Measurements from ENCODE around the gene CDKN1C.

CDKN1C gene

DNA sequence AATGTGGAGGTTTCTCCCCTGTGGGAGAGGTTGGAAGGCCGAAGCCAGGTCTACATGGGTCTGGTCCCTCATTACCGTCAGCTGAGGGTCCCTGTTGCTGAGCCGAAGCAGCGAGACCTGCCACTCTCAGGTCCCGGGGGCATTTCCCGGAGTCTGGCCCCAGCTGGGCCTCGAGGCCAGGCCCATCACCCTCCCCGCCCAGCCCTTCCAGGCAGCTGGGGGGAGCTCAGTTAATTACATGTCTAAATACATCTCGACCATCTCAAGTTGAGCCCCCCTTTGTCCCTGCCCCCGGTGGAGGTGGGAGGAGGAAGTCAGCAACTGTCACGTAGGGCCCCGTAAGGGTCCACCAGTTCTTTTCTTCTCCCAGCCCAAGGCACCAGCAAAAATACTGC is 3.6 kb downstream of the CDKN1C start:
- TF ChIP-seq, protein P1, sequence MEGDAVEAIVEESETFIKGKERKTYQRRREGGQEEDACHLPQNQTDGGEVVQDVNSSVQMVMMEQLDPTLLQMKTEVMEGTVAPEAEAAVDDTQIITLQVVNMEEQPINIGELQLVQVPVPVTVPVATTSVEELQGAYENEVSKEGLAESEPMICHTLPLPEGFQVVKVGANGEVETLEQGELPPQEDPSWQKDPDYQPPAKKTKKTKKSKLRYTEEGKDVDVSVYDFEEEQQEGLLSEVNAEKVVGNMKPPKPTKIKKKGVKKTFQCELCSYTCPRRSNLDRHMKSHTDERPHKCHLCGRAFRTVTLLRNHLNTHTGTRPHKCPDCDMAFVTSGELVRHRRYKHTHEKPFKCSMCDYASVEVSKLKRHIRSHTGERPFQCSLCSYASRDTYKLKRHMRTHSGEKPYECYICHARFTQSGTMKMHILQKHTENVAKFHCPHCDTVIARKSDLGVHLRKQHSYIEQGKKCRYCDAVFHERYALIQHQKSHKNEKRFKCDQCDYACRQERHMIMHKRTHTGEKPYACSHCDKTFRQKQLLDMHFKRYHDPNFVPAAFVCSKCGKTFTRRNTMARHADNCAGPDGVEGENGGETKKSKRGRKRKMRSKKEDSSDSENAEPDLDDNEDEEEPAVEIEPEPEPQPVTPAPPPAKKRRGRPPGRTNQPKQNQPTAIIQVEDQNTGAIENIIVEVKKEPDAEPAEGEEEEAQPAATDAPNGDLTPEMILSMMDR (IDR thresholded peaks at IDR 0.05; ENCODE audit: low read depth, low read length, missing control alignments), result no peak
- DNase-seq, result no peak
- Histone ChIP-seq H3K36me3 (replicated peaks) (no peaks in the 10 kb centered on the region), H3K27ac (no peak overlapping the region), H3K27me3 (replicated peaks) (peaks cover 7% of the 10 kb centered on the region), H3K4me3 (ENCODE audit: low read depth, low read length) (no peak overlapping the region)
- in situ Hi-C loops (cut with HindIII; ENCODE audit: low pct_ligation_motif_present, low sequenced_read_pairs), result no loop called here

DNA sequence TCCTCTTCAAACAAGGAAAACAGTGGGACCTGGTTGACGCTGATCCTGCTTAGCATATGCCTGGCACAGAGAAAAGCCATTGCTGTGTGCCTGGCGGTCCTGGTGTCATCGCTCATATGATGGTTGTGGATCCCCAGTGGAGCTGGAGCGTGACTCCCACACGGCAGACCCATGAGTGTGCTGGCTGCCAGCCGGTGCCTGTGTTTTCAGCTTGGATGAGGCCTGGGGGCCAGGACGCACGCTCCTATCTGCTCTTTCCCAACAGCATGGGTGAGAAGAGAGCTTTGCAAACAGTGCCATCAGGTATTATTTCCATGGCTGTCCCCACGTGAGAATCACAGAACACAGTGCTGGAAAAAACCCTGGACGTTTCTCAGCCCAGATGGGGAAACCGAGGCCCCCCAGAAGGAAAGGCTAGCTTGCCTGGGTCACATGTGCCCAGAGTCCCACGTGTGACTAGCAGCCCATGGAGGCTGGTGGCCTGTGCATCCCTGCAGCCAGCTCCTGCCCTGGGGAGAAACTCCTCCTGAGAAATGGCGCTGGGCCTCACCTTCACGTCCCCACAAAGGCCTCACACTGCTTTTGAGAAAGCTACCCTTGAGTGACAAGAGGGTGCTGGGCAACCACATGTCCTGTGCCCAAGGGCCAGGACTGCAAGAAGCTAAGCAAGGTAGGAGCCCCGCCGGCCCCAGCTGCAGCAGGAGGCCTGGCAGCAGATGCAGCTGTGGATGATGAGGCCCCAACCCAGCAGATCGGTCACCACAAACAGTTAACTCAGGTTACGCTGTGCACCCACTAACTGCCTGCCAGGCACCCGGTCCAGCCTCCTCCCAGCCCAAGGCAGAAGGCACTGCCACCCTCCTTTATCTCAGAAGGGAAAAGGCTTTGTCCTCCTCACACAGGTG is 4.2 kb downstream of the CDKN1C start:
- in situ Hi-C loops (cut with HindIII; ENCODE audit: low pct_ligation_motif_present, low sequenced_read_pairs), result no loop called here
- H3K36me3 ChIP-seq (replicated peaks), result no peaks in the 10 kb centered on the region
- TF ChIP-seq, protein P1 (IDR thresholded peaks at IDR 0.05; ENCODE audit: low read depth, low read length, missing control alignments), result no peak
- H3K27me3 ChIP-seq (replicated peaks), result peaks cover 7% of the 10 kb centered on the region
- no peak overlapping the region for H3K4me3 ChIP-seq (ENCODE audit: low read depth, low read length)
- DNase-seq, result no peak
- H3K27ac ChIP-seq, result no peak overlapping the region

DNA sequence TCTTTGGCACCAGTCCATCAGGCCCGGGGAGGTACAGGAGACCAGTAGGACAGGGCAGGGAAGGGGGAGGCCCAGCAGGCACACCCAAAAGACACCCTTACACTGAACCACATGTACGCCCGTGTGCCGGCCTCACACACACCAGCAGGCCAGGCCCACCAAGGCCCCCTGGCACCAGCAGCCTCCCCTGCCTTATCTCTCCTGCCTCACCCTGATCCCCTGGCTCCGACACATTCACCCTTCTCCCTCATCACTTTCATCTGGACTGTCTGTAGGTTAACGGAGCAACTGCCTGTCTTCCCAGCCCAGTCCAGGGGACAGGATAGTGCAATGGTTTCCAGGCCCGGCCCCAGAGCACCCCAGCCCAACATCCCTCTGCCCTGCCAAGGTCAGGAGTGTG is 4.9 kb downstream of the CDKN1C start:
- Histone ChIP-seq H3K27ac (no peak overlapping the region), H3K36me3 (replicated peaks) (no peaks in the 10 kb centered on the region), H3K4me3 (ENCODE audit: low read depth, low read length) (no peak overlapping the region), H3K27me3 (replicated peaks) (peaks cover 7% of the 10 kb centered on the region)
- in situ Hi-C loops (cut with HindIII; ENCODE audit: low pct_ligation_motif_present, low sequenced_read_pairs), result no loop called here
- DNase-seq, result no peak
- TF ChIP-seq, protein P1 (IDR thresholded peaks at IDR 0.05; ENCODE audit: low read depth, low read length, missing control alignments), result no peak

DNA sequence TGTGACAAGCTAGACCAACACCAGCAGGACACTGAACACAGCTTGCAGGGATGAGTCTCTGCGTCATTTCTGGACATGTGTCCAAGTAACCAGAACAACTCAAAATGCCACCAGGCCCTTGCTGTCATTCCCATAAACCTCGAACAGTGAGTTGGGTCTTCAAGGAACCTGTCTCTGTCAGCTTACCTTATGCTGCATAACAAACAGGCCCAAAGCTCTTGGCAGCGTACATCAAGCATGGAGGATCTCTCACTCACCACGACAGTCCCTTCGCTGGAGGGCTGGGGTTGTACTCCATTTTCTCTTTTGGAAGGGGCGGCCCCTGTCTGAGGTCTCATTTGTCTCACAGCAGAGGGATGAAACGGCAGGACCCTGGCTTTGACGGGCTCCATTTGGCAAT is 6.8 kb downstream of the CDKN1C start:
- DNase-seq, result no peak
- Histone ChIP-seq H3K4me3 (ENCODE audit: low read depth, low read length) (no peak overlapping the region), H3K27me3 (replicated peaks) (peaks cover 2% of the 10 kb centered on the region), H3K27ac (no peak overlapping the region), H3K36me3 (replicated peaks) (no peaks in the 10 kb centered on the region)
- in situ Hi-C loops (cut with HindIII; ENCODE audit: low pct_ligation_motif_present, low sequenced_read_pairs), result no loop called here
- TF ChIP-seq, protein P1 (IDR thresholded peaks at IDR 0.05; ENCODE audit: low read depth, low read length, missing control alignments), result no peak

DNA sequence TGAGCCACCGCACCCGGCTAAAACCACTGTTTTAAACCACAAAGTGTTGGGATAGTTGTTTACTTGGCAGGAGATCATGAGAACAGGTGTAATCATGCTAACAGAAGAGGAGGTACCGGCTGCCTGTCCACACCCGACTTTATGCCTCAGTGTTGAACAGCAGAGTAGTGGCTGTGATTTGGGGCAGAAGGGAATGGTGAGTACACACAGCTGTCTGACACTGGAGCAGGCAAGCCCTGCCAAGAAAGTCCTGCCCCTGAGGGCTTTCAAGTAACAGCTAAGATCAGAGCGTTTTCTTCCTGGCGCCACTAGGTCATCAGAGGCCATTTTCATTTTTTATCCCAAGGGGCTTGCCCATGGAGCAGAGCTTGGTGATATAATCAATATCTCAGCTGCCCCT is 8.1 kb downstream of the CDKN1C start:
- TF ChIP-seq, protein P1 (IDR thresholded peaks at IDR 0.05; ENCODE audit: low read depth, low read length, missing control alignments), result no peak
- Histone ChIP-seq H3K4me3 (ENCODE audit: low read depth, low read length) (no peak overlapping the region), H3K27me3 (replicated peaks) (peaks cover 2% of the 10 kb centered on the region), H3K36me3 (replicated peaks) (no peaks in the 10 kb centered on the region), H3K27ac (no peak overlapping the region)
- in situ Hi-C loops (cut with HindIII; ENCODE audit: low pct_ligation_motif_present, low sequenced_read_pairs), result no loop called here
- no peak for DNase-seq

Measured in brain microvascular endothelial cell (primary cell).